PC-3 (cell line): Measurements from ENCODE around the gene MAP1S. TPM values are rescaled to one million over a fixed set of nuclear protein-coding genes. Genes with fewer than 3 reads are reported as not detected.

Experiments
- ATAC-seq: fragments of 200-7000 bp; cut with Tn5 transposase; 2 replicates; pipeline ENCODE4 v1.9.1; 2020; ENCODE audit warnings: mild to moderate bottlenecking, moderate library complexity
- BruUV-seq: library from RNA; stranded (reverse); fragments of 400-500 nt; replicated peaks from 2 replicates; lab custom pipeline; 2021; lab: Mats Ljungman, UMichigan
- CTCF ChIA-PET: fragments of 300-600 bp; sonication (Branson Sonifier 250); formaldehyde crosslinking; loops from one replicate; lab custom pipeline; 2022; ENCODE audit warnings: antibody characterized with exemption; lab: Charles Lee
- POLR2A ChIA-PET: fragments of 300-600 bp; sonication (Branson Sonifier 250); formaldehyde crosslinking; loops from one replicate; lab custom pipeline; 2022; ENCODE audit warnings: antibody characterized with exemption; ENCODE audit not compliant: unreplicated experiment; lab: Charles Lee
- DNase-seq: peaks from one replicate; pipeline ENCODE4 v3.0.0-alpha.2; 2015
- H2AFZ ChIP-seq: fragments of 300-600 bp; sonication (generic); 2 replicates; pipeline ENCODE4 v1.6.0; 2016; ENCODE audit warnings: antibody characterized with exemption, low read length
- H3F3A ChIP-seq: fragments of 300-600 bp; sonication (generic); one replicate; pipeline ENCODE4 v1.6.0; 2017; ENCODE audit warnings: antibody characterized with exemption, low read length, control low read depth, mild to moderate bottlenecking; ENCODE audit not compliant: unreplicated experiment
- H3K27ac ChIP-seq: fragments of 300-600 bp; sonication (generic); 2 replicates; pipeline ENCODE4 v1.5.1; 2016; ENCODE audit warnings: mild to moderate bottlenecking, low read length
- H3K27me3 ChIP-seq: fragments of 300-600 bp; sonication (generic); 2 replicates; pipeline ENCODE4 v1.6.1; 2016; ENCODE audit warnings: low read length, mixed read lengths
- H3K36me3 ChIP-seq: fragments of 300-600 bp; sonication (generic); 2 replicates; pipeline ENCODE4 v1.6.1; 2016; ENCODE audit warnings: low read depth, mixed run types, low read length, mixed read lengths
- H3K4me1 ChIP-seq: fragments of 300-600 bp; sonication (generic); 2 replicates; pipeline ENCODE4 v1.5.1; 2016; ENCODE audit warnings: low read length; ENCODE audit not compliant: insufficient read depth
- H3K4me2 ChIP-seq: fragments of 300-600 bp; sonication (generic); 2 replicates; pipeline ENCODE4 v1.6.0; 2016; ENCODE audit warnings: low read length
- H3K4me3 ChIP-seq: fragments of 300-600 bp; sonication (generic); 2 replicates; pipeline ENCODE4 v1.5.1; 2016; ENCODE audit warnings: mild to moderate bottlenecking, low read length, mixed read lengths
- H3K79me2 ChIP-seq: fragments of 300-600 bp; sonication (generic); 2 replicates; pipeline ENCODE4 v1.6.1; 2017; ENCODE audit warnings: low read length, mixed read lengths
- H3K9ac ChIP-seq: fragments of 300-600 bp; sonication (generic); 2 replicates; pipeline ENCODE4 v1.6.0; 2016; ENCODE audit warnings: mild to moderate bottlenecking, low read length
- H3K9me2 ChIP-seq: fragments of 300-600 bp; sonication (generic); replicated peaks from 2 replicates; pipeline ENCODE4 v1.6.1; 2016; ENCODE audit warnings: mixed run types, low read length, mixed read lengths
- H3K9me3 ChIP-seq: fragments of 300-600 bp; sonication (generic); 2 replicates; pipeline ENCODE4 v1.6.1; 2016; ENCODE audit warnings: low read length, mixed read lengths
- H4K20me1 ChIP-seq: fragments of 300-600 bp; sonication (generic); 2 replicates; pipeline ENCODE4 v1.6.1; 2016; ENCODE audit warnings: low read length, mixed read lengths
- EZH2 ChIP-seq: fragments of 300-600 bp; sonication (generic); IDR thresholded peaks from one replicate; pipeline ENCODE4 v1.6.1; 2017; ENCODE audit warnings: antibody characterized with exemption, mild to moderate bottlenecking, low read length; ENCODE audit not compliant: unreplicated experiment
- EZH2phosphoT487 ChIP-seq: fragments of 300-600 bp; sonication (generic); IDR thresholded peaks from 2 replicates; pipeline ENCODE4 v1.6.1; 2018; ENCODE audit warnings: mild to moderate bottlenecking, antibody characterized with exemption, low read length, borderline replicate concordance
- intact Hi-C: fragments of 100-400 bp; cut with micrococcal nuclease; formaldehyde crosslinking; loops from 2 replicates; pipeline ENCODE4 v1.9.0; 2023
- total RNA-seq: library from RNA; depleted of rRNA; stranded (reverse); fragments of >200 nt; gene quantifications from 2 replicates; pipeline ENCODE4 v1.2.3, GENCODE V29; 2014
- TF ChIP-seq, protein P1 (sequence below): fragments of 300-600 bp; sonication (generic); conservative IDR thresholded peaks from 2 replicates; pipeline ENCODE4 v1.5.1; 2017; ENCODE audit warnings: antibody characterized with exemption, low read depth, mild to moderate bottlenecking, low read length

The MAP1S gene
- total RNA-seq, 1 experiment from 2014 or later = 25.4 TPM

DNA sequence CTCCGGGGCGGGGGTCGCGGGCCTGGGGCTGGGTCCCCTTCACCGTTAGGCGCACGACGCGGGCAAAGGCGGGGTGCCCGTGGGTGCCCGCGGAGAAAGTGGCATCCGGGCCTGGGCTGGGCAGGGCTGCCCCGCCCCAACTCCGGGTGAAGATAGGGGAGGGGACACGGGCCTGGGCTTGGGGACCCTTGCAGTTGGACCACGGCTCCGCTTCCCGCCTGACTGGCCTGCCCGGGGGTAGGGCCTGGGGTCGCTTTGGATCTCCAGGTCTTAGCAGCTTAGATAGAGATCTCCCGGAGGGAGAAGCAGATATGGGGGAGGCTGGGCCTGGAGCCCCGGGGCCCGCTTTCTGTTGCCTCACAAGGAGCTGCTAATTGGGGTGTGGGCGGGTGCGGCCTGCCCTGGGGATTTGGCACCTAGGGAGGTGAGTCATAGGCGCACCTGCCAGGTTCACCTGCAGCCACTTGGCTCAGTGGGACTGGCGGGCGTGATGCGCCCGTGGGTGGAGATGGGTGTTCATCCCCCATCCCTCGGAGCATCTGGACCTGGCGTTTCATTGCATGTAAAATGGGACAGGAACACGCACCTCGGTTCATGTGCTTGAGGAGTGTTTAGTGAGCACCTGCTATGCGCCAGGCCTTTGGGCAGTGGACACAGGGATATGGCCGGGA lies 585 bp downstream of the MAP1S start:
- H3K79me2 ChIP-seq = peaks cover 24% of the 10 kb centered on the region
- no peaks in the 10 kb centered on the region for H3K27me3 ChIP-seq
- no peaks in the 10 kb centered on the region for H3K9me2 ChIP-seq
- peak overlapping the region; percentile 99 for H3K4me3 ChIP-seq
- H3K4me2 ChIP-seq = peak overlapping the region; percentile 97
- H2AFZ ChIP-seq = peak overlapping the region; percentile 95; the same call in 1 of the 2 replicates
- peak; percentile 48 for ATAC-seq
- H3K27ac ChIP-seq = no peak overlapping the region
- H3F3A ChIP-seq = no peaks in the 10 kb centered on the region
- peak overlapping the region; percentile 73 for H3K9ac ChIP-seq
- BruUV-seq = TSS peak; percentile 55
- no peaks in the 10 kb centered on the region for H3K9me3 ChIP-seq
- intact Hi-C loops = no loop called here
- H3K4me1 ChIP-seq = peaks cover 25% of the 10 kb centered on the region
- POLR2A ChIA-PET = interaction anchor here (0.6 kb wide), 2 partner anchors 157 to 1685 kb away, joined by 4 to 7 read pairs; partner anchors contain the start of gene GATAD2A
- CTCF ChIA-PET = interaction anchor here (1.7 kb wide), 1 partner anchor 47 kb away, joined by 8 read pairs; no protein-coding TSS in a partner anchor
- H4K20me1 ChIP-seq = peaks cover 14% of the 10 kb centered on the region; the same call in 1 of the 2 replicates
- TF ChIP-seq, protein P1, sequence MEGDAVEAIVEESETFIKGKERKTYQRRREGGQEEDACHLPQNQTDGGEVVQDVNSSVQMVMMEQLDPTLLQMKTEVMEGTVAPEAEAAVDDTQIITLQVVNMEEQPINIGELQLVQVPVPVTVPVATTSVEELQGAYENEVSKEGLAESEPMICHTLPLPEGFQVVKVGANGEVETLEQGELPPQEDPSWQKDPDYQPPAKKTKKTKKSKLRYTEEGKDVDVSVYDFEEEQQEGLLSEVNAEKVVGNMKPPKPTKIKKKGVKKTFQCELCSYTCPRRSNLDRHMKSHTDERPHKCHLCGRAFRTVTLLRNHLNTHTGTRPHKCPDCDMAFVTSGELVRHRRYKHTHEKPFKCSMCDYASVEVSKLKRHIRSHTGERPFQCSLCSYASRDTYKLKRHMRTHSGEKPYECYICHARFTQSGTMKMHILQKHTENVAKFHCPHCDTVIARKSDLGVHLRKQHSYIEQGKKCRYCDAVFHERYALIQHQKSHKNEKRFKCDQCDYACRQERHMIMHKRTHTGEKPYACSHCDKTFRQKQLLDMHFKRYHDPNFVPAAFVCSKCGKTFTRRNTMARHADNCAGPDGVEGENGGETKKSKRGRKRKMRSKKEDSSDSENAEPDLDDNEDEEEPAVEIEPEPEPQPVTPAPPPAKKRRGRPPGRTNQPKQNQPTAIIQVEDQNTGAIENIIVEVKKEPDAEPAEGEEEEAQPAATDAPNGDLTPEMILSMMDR = no peak
- no peak for TF ChIP-seq EZH2
- TF ChIP-seq EZH2phosphoT487 = no peak
- no peaks in the 10 kb centered on the region for H3K36me3 ChIP-seq
- peak; percentile 34 for DNase-seq

DNA sequence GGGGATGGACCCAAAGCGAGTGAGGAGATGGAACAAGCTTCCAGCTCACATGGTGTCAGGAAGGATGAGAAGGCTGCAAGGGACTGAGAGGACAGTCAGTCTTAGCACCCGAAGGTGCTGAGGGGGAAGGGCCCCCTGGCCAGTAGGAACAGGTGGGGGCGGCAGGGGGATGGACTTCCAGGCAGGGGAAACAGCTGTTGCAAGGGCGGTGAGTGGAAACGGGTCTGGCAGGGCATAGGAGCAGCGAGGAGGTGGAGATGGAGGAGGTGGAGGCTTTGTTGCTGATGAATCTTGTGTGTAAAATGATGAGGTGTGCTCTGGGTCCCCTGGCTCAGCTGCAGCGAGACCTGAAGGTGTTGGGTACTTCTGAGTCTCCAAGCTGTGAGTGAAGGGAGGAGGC lies 1.2 kb downstream of the MAP1S start:
- no TSS peak for BruUV-seq
- Histone ChIP-seq H3K27ac (no peak overlapping the region), H3K9ac (peak overlapping the region; percentile 73; the same call in 1 of the 2 replicates), H3F3A (no peaks in the 10 kb centered on the region), H2AFZ (no peak overlapping the region), H3K27me3 (no peaks in the 10 kb centered on the region), H3K9me3 (no peaks in the 10 kb centered on the region), H4K20me1 (peaks cover 14% of the 10 kb centered on the region; the same call in 1 of the 2 replicates), H3K4me3 (peak overlapping the region; percentile 99), H3K79me2 (peaks cover 24% of the 10 kb centered on the region), H3K36me3 (no peaks in the 10 kb centered on the region), H3K4me1 (peaks cover 25% of the 10 kb centered on the region), H3K4me2 (peak overlapping the region; percentile 97), H3K9me2 (no peaks in the 10 kb centered on the region)
- intact Hi-C loops = no loop called here
- TF ChIP-seq, protein P1 = no peak
- no peak for TF ChIP-seq EZH2phosphoT487
- no peak for TF ChIP-seq EZH2
- ChIA-PET POLR2A (interaction anchor here (0.6 kb wide), 1 partner anchor 1685 kb away, joined by 7 read pairs; the partner anchor contains the start of gene GATAD2A), CTCF (interaction anchor here (1.7 kb wide), 1 partner anchor 46 kb away, joined by 8 read pairs; no protein-coding TSS in a partner anchor)
- ATAC-seq = no peak
- no peak for DNase-seq
